GM12864 (cell line): ENCODE data around the gene ULK1.
"Not testable (repeated sequence)": the region's sequence is repeated elsewhere in the genome, so short reads cannot be mapped to it uniquely, and the experiment has no call there.

ENCODE experiments used
- DNase-seq: peaks from one replicate; pipeline ENCODE4 v3.0.0-alpha.2; 2011; ENCODE audit warnings: low read depth
- H3K4me3 ChIP-seq: 2 replicates; pipeline ENCODE4 v1.5.1; 2011; ENCODE audit warnings: mild to moderate bottlenecking, low read depth, low read length, control low read depth
- CTCF ChIP-seq: IDR thresholded peaks from 2 replicates; pipeline ENCODE4 v1.5.1; 2011; ENCODE audit warnings: low read depth, mild to moderate bottlenecking, moderate library complexity, low read length, control low read depth, inconsistent platforms; ENCODE audit errors: missing control alignments

The ULK1 gene

GRCh38 chr12:131943876-131944275 lies 49.5 kb downstream of the ULK1 start:
- no peak overlapping the region for H3K4me3 ChIP-seq
- DNase-seq = no peak
- TF ChIP-seq CTCF = no peak

- no peak overlapping the region for H3K4me3 ChIP-seq
- no peak for DNase-seq
- no peak for TF ChIP-seq CTCF
Measured at GRCh38 chr12:131944601-131945251, 50.3 kb downstream of the ULK1 start.

- DNase-seq = no peak
- no peak for TF ChIP-seq CTCF
- H3K4me3 ChIP-seq = no peak overlapping the region
Measured at GRCh38 chr12:131946757-131947156, 52.3 kb downstream of the ULK1 start.

- no peak for TF ChIP-seq CTCF
- DNase-seq = no peak
- H3K4me3 ChIP-seq = no peak overlapping the region
Measured at GRCh38 chr12:131947482-131948027, 53.1 kb downstream of the ULK1 start.

DNA sequence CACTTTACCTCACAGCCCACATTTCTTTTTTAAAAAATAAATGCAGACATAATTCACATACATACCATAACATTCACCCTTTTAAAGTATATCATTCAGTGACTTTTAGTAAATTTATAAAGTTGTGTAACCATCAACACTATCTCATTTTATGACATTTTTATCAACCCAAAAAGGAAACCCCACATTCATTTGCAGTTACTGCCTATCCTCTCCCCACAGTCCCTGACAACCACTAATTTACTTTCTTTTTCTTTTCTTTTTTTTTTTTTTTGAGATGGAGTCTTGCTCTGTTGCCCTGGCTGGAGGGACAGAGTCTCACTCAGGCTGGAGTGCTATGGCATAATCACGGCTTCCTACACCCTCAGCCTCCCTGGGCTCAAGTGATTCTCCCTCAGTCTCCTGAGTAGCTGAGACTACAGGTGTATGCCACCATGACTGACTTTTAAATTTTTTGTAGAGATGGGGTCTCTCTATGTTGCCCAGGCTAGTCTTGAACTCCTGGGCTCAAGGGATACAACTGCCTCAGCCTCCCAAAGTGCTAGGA lies 53.8 kb downstream of the ULK1 start:
- H3K4me3 ChIP-seq = no peak overlapping the region
- no peak for DNase-seq
- TF ChIP-seq CTCF = no peak

DNA sequence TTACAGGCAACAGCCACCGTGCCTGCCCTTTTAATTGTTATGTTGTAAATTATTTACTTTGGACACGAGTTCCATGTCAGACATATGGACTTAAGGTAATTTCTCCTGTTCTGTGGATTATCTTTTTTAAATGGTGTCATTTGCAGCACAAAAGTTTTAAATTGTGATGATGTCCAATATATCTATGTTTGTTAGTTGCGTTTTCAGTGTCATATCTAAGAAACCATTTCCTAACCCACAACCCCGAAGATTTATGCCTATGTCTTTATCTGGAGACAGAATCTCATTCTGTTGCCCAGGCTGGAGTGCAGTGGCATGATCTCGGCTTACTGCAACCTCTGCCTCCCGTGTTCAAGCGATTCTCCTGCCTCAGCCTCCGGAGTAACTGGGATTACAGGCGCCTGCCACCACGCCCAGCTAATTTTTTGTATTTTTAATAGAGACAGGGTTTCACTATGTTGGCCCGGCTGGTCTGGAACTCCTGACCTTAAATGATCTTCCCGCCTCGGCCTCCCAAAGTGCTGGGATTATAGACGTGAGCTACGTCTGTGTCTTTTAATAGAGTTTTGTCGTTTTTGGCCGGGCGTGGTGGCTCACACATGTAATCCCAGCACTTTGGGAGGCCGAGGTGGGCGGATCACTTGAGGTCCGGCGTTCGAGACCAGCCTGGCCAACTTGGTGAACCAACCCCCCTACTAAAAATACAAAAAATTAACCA lies 54.5 kb downstream of the ULK1 start:
- not testable (repeated sequence) for DNase-seq
- H3K4me3 ChIP-seq = peak overlapping the region; percentile 67

GRCh38 chr12:131949431-131950181 lies 55.2 kb downstream of the ULK1 start, which contains the start of gene EP400:
Gene EP400 (plus strand): TSS chr12:131949942. CDS start chr12:131960620, 10,678 bp downstream.
- peak within 1 kb of the TSS; percentile 82 for H3K4me3 ChIP-seq
- peak; percentile 64 for DNase-seq
- peak; percentile 60 for TF ChIP-seq CTCF
